ENCODE data around the gene PLPPR1.
"Not testable (repeated sequence)": the region's sequence is repeated elsewhere in the genome, so short reads cannot be mapped to it uniquely, and the experiment has no call there.

The PLPPR1 gene

DNA sequence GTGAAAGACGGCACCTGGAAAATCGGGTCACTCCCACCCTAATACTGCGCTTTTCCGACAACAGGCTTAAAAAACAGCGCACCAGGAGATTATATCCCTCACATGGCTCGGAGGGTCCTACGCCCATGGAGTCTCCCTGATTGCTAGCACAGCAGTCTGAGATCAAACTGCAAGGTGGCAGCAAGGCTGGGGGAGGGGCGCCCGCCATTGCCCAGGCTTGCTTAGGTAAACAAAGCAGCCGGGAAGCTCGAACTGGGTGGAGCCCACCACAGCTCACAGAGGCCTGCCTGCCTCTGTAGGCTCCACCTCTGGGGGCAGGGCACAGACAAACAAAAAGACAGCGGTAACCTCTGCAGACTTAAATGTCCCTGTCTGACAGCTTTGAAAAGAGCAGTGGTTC is 262.5 kb downstream of the PLPPR1 start:
- DNase-seq (ENCODE audit: low read depth): not testable (repeated sequence)

DNA sequence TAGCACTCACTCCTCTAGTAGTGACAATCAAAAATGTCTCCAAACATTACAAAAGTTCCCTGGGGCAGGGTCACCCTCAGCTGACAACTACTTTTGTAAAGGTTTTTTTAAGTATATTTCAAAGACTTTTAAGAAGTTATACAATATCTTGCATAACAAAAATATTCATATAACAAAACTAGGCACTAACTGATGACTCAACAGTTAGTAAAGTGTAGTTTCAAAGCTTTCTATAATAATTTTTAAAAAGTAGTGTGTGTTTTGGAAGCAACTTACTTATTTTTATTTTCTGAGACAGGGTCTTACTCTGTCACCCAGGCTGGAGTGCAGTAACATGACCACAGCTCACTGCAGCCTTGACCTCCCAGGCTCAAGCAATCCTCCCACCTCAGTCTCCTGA is 271.4 kb downstream of the PLPPR1 start:
- no peak for DNase-seq (ENCODE audit: low read depth)

DNA sequence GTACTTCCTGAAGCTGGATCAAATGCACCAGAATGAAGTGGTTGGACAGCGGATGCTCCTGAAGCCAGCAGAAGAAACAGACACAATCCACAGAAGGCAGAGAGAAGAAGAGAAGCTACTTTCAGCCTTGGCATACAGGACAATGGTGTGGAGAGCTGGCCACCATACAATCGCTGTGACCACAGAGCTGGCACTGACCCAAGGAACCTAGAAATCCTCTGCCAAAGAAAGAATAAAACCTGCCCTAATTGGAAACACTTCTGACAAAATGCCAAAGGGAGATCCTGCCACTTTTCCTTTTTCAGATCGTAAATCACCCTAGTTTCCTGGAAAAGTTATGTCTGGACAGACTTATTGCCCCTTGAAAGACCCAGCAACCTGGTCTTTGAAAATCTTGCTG is 278.5 kb downstream of the PLPPR1 start:
- DNase-seq (ENCODE audit: low read depth): no peak

DNA sequence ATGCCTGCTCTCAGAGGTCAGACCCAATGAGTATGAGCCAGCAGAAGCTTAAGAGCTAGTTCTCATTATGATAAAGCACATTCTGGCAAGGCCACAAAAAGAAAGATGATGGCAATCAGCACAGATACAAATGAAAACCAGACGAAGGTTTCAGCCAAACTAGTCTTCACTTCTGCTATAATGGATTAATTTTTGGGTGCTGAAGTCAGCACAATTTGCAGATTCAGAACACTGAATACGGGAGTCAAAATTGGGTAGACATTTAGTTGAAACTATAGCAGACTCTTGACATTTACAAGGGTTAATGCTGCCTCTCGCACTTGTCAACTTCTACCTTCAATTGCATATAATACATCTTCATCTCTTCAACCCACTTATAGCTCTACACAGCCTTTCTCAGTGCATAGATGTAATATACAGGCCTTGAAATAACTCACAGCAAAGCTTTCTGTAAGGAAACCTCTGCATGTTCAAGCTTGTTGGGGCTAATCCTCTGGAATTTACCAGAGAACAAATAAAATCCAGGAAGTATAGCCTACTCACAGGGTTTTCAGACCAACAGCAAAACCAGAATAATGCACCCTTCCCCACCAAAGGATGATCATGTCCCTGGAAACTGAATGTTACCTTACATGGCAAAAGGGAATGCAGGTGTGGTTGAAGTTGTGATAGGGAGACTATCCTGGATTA is 279.1 kb downstream of the PLPPR1 start:
- no peak for DNase-seq (ENCODE audit: low read depth)

DNA sequence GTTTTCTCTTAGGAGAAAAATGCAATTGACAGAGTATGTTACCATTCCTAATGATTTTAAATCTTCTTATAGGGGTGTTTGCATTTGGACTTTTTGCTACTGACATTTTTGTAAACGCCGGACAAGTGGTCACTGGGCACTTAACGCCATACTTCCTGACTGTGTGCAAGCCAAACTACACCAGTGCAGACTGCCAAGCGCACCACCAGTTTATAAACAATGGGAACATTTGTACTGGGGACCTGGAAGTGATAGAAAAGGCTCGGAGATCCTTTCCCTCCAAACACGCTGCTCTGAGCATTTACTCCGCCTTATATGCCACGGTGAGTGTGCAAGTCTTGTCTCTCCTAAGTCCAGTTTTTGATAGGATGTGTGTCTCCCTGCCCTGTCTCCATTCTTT is 280.6 kb downstream of the PLPPR1 start:
- DNase-seq (ENCODE audit: low read depth): no peak

DNA sequence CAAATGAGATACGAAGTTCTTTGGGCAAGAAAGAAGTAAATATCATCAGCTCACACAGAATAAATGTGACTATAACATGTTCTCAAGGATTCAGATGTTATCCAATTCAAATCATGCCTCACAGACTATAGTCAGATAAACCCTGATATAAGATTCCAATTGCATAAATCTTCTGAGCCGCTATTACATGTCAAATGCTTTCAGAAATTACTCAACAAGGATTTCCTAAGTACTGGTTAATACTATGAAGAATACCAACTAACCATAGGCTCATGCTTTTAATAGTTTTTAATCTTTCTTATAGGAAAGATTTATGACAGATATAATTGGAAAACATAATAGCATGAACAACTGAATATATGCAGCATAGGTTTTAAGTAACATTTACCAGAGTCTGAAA is 282.7 kb downstream of the PLPPR1 start:
- no peak for DNase-seq (ENCODE audit: low read depth)

DNA sequence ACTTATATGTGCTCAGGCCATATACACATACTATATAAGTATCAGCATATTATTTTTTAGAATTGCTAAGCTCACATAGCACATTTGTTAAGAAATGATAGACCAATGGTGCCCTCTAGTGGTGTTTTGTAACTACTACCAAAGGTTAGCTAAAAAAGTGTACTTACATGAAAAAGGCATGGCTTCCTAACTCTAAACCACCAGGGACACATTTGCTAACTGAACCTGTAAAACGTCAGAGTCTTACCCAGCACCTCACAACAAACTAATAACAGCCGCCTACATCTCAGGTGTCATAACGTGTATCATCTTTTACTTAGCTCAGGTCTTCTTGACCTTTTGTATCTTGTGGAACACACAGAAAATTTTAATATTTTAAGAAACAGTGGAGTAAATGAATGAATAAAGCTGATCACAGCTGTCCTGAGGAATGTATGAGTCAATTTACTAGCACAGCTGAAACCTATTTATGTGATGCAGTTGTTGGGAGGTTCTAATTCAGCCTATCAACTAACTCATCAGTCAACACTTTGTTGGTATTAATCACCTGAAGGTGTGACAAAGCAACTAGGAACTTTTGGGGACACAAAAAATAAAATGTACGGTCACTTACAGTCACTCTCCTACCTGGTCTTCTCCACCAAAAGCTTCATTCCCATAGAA is 283.4 kb downstream of the PLPPR1 start:
- DNase-seq (ENCODE audit: low read depth): no peak

DNA sequence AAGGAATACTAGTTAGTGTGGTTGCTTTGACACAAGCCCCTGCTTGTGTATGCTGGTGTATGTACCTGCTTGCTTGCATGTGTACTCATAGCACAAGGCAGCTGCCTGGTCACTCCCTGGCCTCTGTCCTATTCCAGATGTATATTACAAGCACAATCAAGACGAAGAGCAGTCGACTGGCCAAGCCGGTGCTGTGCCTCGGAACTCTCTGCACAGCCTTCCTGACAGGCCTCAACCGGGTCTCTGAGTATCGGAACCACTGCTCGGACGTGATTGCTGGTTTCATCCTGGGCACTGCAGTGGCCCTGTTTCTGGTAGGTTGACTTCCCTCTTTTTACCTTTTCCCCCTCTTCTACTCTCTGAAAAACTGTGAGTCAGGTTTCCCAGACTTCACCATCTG is 284.1 kb downstream of the PLPPR1 start:
- no peak for DNase-seq (ENCODE audit: low read depth)

DNA sequence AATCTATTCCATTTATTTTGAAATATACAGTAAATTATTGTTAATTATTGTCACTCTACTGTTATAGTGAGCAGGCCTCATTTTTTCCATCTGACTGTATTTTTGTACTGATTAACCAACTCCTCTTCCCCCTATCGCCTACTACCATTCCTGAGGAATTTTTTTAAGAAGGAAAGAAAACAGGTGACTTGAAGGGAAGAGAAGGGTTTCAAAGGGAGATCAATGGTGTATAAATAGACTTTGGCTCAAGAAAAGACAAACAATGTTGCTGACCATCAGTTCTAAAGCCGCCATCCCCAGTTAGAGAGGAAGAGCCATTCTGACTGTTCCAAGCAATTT is 286.6 kb downstream of the PLPPR1 start:
- DNase-seq (ENCODE audit: low read depth): no peak

DNA sequence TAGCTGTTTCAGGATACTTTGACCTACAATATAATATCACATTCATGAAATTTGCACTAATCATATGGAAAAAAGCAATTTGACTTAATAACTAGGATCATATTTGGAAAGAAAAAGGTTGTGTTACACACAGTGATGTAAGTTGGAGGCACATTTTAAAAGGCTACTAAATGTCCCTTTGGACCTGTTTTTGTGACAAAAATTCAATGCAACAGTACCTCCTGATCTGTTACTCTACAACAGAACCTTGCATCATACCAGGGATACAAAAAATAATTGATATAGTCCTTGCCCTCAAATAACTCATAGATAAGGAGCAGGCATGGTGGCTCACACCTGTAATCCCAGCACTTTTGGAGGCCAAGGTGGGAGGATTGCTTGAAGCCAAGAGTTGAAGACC is 289.2 kb downstream of the PLPPR1 start:
- DNase-seq (ENCODE audit: low read depth): no peak

DNA sequence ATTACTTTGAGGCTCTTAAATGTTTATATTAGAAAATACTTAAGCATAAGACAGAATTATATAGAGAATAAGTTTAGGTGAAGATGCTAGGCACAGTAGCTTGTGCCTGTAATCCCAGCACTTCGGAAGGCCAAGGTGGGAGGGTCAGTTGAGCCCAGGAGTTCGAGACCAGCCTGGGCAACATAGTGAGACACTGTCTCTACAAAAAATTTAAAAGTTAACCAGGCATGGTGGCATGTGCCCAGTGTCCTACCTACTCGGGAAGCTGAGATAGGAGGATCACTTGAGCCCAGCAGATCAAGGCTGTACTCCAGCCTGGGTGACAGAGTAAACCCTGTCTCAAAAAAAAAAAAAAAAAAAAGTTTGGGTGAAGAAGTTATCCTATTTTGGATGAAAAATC is 294.6 kb downstream of the PLPPR1 start:
- no peak for DNase-seq (ENCODE audit: low read depth)

DNA sequence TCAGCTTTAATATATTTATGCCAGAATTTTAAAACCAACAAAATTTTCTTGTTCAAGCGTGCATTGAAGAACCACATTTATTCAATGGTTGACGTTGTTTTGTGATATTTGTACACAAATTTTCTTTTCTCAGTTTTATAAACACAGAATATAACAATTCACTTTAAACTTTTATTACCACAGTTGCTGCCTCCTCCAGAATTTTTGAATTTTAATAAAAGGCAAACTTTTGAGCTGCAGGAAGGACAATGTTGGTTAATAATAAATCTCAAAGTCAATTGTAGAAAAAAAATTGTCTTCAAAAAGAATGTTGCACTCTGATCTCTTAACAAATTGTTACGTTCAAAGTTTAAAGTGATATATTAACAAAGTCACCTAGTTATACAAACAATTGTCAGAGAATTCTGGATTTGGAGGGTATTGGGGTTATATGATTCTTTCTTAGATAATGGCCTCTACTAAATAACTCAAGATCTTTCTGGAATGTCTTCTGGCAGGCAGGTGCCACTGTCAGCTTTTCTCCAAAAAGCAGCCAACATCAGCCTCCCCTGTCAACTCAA is 295.8 kb downstream of the PLPPR1 start:
- DNase-seq (ENCODE audit: low read depth): no peak

DNA sequence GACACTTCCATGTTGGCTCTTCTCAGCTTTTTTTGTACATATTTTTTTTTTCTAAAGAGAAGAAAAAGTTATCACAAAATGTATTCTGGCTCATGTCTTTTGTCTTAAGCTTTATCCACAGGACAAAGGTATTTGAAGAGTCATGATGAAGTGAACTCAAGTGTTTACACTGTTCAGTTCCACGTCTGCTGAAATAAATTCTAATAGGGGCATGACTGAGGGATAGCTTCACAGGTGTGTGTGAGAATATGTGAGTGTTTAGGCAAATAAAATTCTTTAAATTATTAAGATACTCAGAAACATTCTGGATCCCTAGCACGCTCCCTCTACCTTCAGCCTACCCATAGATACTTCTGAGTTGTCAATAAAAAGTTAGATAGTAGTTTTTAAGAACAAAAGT is 296.5 kb downstream of the PLPPR1 start:
- no peak for DNase-seq (ENCODE audit: low read depth)

DNA sequence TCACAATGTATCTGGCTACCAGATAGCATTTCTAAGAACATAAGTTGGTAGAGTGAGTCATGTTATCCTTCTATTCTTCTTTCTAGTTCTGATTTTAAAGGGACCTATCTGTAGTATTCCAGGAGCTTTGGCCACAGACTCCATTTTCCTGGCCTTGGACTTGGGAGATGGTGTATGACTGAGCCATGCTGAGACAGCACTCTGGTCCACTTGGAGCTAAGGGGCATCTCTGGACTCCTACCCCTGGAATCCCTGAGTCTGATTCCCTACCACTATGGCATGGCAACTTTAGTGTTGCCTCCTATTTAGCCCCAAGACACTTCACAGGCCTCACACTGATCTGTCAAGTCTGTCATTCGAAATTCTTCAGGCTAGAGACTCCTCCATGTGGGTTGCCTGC is 297.5 kb downstream of the PLPPR1 start:
- no peak for DNase-seq (ENCODE audit: low read depth)

DNA sequence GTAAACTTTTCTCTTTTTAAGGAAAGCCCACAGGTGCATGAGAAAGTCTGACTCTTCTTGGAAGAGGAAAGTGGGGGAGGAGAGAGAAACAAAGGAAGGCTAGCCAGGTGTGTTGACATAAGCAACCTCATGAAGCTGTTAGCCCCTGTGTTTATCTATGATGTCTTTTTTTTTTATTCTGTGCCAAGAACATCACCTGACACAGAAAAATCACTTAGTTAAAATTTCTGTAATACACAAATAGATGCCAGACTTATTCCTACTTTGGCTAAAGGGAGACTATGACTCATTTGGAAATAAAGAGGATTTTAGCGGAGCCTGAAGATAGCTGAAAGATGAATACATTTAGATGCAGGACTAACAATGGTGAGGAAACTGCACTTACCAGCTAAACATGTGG is 298.0 kb downstream of the PLPPR1 start:
- no peak for DNase-seq (ENCODE audit: low read depth)

DNA sequence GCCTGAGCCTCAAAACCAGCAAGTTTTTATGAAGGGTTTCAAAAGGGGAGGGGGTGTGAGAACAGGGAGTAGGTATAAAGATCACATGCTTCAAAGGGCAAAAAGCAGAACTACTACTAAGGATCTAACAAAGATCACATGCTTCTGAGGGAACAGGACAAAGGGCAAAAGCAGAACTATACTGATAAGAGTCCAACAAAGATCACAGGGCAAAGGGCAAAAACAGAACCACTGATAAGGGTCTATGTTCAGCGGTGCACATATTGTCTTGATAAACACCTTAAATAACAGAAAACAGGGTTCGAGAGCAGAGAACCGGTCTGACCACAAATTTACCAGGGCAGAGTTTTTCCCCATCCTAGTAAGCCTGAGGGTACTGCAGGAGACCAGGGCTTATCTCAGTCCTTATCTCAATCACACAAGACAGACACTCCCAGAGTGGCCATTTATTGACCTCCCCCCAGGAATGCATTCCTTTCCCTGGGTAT is 298.9 kb downstream of the PLPPR1 start:
- DNase-seq (ENCODE audit: low read depth): not testable (repeated sequence)

DNA sequence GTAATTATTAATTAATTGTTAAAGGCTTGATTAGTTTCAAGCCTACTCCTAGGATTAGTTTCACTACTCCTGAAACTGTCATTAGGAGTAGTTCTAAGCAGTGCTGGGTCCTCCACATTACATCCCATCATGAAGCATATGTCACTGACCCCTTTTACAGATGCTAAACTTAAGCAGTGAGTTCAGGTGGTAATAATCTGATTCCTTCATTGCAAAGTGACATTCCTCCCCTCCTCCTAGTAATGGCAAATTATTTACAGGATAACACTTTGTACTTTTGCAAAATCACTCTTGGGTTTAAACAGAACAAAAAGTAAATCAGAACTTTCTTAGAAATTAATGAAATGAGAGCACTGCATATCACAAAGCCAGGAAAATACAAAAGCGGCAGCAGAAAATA is 303.8 kb downstream of the PLPPR1 start:
- no peak for DNase-seq (ENCODE audit: low read depth)

DNA sequence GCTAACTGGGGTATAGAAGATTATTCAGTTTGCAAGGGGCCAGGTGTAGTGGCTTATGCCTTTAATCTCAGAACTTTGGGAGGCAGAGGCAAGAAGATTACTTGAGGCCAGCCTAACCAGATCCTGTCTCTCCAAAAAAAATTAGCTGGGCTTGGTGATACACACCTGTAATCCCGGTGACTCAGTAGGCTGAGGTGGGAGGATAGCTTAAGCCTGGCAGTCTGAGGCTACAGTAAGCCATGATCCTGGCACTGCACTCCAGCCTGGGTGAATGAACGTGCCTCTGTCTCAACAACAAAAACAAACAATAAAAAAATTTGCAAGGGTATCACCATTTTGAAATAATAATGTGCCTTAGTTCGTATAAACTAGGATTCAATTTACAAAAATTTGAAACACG is 305.0 kb downstream of the PLPPR1 start:
- DNase-seq (ENCODE audit: low read depth): no peak

DNA sequence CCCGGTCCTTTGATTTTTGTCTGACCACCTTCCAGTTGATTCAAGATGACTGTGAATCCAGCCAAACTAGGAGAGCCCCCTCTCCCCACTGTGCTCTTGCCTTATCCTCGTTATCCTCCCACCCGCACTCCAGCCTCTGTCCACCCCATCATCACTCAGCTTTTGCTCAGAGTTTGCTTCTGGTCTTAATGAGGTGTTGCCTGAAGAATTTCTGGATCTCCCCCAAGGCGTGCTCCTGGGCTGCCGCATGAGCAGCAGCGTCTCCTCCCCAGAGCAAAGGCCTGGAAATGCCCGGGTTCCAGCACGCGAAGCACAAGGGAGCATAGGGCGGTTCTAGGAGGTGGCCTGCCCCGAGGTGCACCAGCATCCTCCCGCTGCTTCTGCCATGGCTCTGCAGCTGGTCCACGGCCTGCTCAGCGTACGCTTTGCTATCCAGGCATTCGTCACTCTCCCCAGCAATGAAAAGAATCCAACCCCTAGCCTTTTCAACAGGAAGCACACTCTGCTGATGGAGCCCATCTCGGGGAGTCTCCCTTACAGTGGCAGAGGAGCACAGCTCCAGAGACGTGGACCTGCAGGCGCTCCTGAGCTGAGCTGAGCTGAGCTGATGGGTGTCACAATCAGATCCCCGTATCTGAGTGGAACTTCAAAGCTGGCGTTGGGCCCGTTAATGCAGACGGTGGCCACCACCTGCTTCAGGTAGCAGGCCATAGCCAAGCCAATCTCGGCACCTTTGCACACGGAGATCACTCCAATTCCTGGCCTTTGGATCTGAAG is 305.6 kb downstream of the PLPPR1 start:
- DNase-seq (ENCODE audit: low read depth): no peak

DNA sequence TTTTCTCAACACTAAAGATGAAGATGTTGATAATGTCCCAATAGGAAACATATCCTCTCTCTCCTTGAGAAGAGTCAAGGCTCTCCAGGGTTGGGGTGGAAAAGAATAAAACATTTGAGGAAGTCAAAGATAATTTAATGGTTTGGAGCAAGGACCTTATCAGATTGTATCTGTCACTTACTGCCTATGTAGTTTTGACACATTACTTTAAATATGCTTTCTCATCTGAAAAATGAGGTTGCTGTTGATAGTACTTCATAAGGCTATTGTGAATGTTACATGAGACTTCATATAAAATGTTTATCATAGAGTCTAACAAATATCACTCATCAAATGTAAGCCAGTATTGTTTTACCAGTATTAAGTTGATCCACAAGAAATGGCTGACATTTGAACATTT is 307.6 kb downstream of the PLPPR1 start:
- DNase-seq (ENCODE audit: low read depth): no peak

DNA sequence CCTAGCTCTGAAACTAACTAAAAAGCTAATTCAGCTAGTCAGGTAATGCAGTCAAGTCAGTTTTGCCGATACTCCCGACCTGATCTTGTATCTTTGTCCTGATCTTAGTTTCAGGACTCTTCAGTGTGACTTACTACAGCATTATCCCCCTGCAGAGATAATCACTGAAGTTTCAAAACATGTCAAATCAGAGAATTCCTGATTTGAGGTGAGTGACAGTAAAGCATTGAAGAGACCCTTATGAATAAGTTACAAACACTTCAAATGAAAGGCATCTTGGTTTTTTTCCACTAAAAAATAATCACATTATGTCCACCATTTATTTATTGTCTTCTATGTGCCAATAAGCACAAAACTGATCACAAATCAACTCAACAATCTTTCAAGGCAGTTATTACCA is 308.7 kb downstream of the PLPPR1 start:
- DNase-seq (ENCODE audit: low read depth): no peak

DNA sequence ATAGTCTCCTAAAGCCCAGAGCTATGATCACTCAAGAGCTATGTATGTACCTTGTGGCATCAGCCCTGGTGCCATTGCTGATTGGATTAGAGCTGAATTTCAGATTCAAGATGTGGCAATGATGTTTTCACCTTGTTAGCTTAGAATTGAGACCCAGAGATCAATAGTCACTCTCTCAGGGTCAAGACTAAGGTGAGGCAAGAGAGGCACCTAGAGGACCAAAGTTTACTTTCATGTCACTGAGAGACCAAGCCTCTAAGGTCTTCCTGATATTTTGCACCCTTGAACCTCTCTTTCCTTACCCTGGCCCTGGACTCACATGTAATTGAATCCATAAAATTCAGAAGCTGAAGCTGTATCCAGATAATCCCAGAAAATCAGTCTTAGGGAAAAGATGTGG is 313.4 kb downstream of the PLPPR1 start:
- DNase-seq (ENCODE audit: low read depth): no peak

DNA sequence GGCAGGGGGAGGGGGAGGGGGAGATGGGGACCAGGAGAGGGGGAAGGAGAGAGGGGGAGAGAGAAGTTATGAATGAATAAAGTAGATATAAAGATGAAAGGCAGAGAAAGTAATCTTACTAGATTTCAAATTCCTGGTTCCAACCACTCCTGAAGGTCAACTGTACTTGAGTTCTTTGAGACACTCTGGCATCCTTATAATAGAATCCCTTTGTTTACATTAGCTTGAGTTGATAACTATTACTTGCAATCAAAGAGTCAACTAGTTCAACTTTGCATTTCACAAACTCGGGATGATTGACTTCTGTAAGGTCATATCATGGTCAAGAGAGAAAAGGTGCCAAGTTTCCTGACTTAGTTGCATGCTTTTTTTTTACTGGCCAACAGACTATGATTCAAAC is 314.1 kb downstream of the PLPPR1 start:
- no peak for DNase-seq (ENCODE audit: low read depth)
